ENCODE measurements around the gene CRYBB2. TPM values are rescaled to one million over a fixed set of nuclear protein-coding genes. Genes with fewer than 3 reads are reported as not detected.

CRYBB2 gene, protein sequence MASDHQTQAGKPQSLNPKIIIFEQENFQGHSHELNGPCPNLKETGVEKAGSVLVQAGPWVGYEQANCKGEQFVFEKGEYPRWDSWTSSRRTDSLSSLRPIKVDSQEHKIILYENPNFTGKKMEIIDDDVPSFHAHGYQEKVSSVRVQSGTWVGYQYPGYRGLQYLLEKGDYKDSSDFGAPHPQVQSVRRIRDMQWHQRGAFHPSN
- total RNA-seq (2022; extraction: Qiagen RNA extraction) = not detected in 5 replicates

DNA sequence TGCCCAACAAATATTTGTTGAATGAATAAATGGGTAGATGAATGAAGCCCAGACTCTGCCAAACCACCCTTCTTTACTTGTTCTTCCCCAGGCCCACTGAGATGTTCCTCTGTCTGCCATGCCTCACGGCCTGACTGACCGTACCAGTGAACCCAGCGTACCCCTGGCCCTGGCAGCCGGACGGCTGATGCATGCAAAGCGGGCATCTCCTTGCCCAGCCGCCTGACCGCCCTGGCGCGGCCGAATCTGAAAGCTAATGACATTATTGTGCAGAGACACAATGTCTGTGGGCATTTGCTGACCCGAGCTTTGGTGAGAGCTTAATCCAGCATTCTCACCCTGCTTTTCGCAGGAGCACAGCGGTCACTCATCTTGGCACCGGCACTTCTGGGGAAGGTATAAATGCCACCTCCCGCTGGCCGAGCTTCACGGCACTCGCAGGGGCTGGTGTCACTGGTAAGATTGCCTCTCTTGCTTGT lies at the start of gene CRYBB2:
TSS of gene CRYBB2 (plus strand) at position 429 of the 479 bp plus-strand sequence. CDS start 1,791 bp downstream, outside the sequence.

DNA sequence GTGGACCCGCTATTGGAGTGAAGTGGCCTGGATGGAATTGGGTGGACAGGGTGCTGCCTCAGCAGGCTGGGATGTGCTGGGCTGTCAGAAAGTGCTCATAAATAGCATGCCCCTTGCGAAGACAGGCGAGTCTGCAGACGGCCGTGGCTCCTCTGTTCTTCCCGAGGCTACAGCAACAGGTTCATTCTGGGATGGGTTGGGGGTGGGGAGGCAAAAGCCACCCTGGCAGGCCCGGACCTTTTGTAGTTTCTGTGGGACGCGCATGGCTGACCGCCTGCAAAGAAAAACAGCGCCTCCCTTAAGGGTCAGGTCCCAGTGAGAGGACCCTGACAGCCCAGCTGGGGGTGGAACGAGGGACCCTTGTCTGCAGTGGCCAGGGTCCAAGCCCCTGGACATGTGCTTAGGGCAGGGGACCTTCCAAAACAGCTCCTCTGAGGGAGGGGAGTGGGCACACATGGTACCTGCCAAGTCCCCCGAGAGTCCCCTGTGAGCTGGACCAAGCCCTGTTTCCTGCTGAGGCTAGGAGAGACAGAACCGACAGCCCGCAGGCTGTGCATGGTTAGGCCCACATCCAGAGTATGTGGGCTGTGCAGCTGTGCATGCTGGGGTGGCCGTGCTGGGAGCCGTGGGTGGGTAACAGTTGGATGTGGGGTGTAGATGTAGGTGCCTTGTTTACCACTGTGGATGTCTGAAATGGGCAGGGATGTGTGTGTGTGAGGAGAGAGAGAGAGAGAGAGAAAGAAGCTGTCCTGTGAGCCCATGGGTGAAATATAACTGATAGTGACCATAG lies 19.5 kb upstream of the CRYBB2 start, which contains the start of gene CRYBB3:
TSS of gene CRYBB3 (plus strand) at position 128 of the 790 bp plus-strand sequence. CDS start 1,539 bp downstream, outside the sequence.

Other genes with a start within 250 kb of the CRYBB2 start
- gene CRYBB3, start 19.8 kb upstream of the CRYBB2 start, total RNA-seq (2022; extraction: Qiagen RNA extraction) = 0.22 TPM in 1 of 5 replicates, not detected in the others

Measured in A549 treated with CORT108297 at 1 μM for 4 hours (cell line).